GM23338 (cell line): ENCODE results near the gene TTC27. TPM values are rescaled to one million over a fixed set of nuclear protein-coding genes. Genes with fewer than 3 reads are reported as not detected.

ENCODE experiments used
- ATAC-seq: fragments of 200-7000 bp; cut with Tn5 transposase; 3 replicates; pipeline ENCODE4 v1.9.1; 2020
- DNase-seq: peaks from one replicate; pipeline ENCODE4 v3.0.0-alpha.2; 2015; ENCODE audit warnings: low spot score
- H2AFZ ChIP-seq: fragments of 200-600 bp; sonication (generic); 2 replicates; pipeline ENCODE4 v1.8.0; 2016; ENCODE audit warnings: antibody characterized with exemption, mild to moderate bottlenecking, moderate library complexity
- H3F3A ChIP-seq: fragments of 200-600 bp; sonication (generic); replicated peaks from 2 replicates; pipeline ENCODE4 v1.8.0; 2017; ENCODE audit warnings: antibody characterized with exemption, mixed run types, low read depth
- H3K27ac ChIP-seq: fragments of 200-600 bp; sonication (generic); 2 replicates; pipeline ENCODE4 v1.6.1; 2016; ENCODE audit warnings: low read depth
- H3K27me3 ChIP-seq: fragments of 200-600 bp; sonication (generic); 2 replicates; pipeline ENCODE4 v1.8.0; 2016; ENCODE audit warnings: mild to moderate bottlenecking, mixed run types, moderate library complexity; ENCODE audit not compliant: insufficient read depth
- H3K36me3 ChIP-seq: fragments of 200-600 bp; sonication (generic); 2 replicates; pipeline ENCODE4 v1.8.0; 2016; ENCODE audit warnings: mild to moderate bottlenecking; ENCODE audit not compliant: insufficient read depth
- H3K4me1 ChIP-seq: fragments of 200-600 bp; sonication (generic); 2 replicates; pipeline ENCODE4 v1.8.0; 2016; ENCODE audit warnings: mild to moderate bottlenecking, moderate library complexity; ENCODE audit not compliant: insufficient read depth
- H3K4me2 ChIP-seq: fragments of 200-600 bp; sonication (generic); 2 replicates; pipeline ENCODE4 v1.7.1; 2017; ENCODE audit warnings: mixed run types
- H3K4me3 ChIP-seq: fragments of 200-600 bp; sonication (generic); 2 replicates; pipeline ENCODE4 v1.6.1; 2016; ENCODE audit warnings: mixed run types
- H3K79me2 ChIP-seq: fragments of 200-600 bp; sonication (generic); replicated peaks from 2 replicates; pipeline ENCODE4 v1.8.0; 2017; ENCODE audit warnings: mild to moderate bottlenecking; ENCODE audit not compliant: insufficient read depth
- H3K9me2 ChIP-seq: fragments of 200-600 bp; sonication (generic); 2 replicates; pipeline ENCODE4 v1.8.0; 2017; ENCODE audit not compliant: insufficient read depth
- H4K20me1 ChIP-seq: fragments of 200-600 bp; sonication (generic); replicated peaks from 2 replicates; pipeline ENCODE4 v1.8.0; 2017; ENCODE audit warnings: mild to moderate bottlenecking; ENCODE audit not compliant: insufficient read depth
- H3K27ac Mint-ChIP-seq: 2 replicates; pipeline ENCODE4 v1.8.0; 2020; ENCODE audit warnings: inconsistent platforms, mild to moderate bottlenecking, moderate library complexity, mixed read lengths
- H3K27me3 Mint-ChIP-seq: 3 replicates; pipeline ENCODE4 v1.8.0; 2022; ENCODE audit warnings: low read depth, mild to moderate bottlenecking, moderate library complexity, mixed read lengths, inconsistent platforms; ENCODE audit not compliant: insufficient read depth, poor library complexity
- H3K36me3 Mint-ChIP-seq: 3 replicates; pipeline ENCODE4 v1.8.0; 2021; ENCODE audit warnings: low read depth, mild to moderate bottlenecking, inconsistent platforms, moderate library complexity, mixed read lengths
- H3K4me1 Mint-ChIP-seq: 3 replicates; pipeline ENCODE4 v1.8.0; 2020; ENCODE audit warnings: mild to moderate bottlenecking, inconsistent platforms, mixed read lengths
- H3K4me3 Mint-ChIP-seq: 3 replicates; pipeline ENCODE4 v1.8.0; 2021; ENCODE audit warnings: moderate library complexity, mild to moderate bottlenecking, inconsistent platforms, mixed read lengths
- H3K9me3 Mint-ChIP-seq: 3 replicates; pipeline ENCODE4 v1.8.0; 2020; ENCODE audit warnings: moderate library complexity, mild to moderate bottlenecking, inconsistent platforms, mixed read lengths
- CREB1 ChIP-seq: fragments of 250-450 bp; sonication (Bioruptor Pico); IDR thresholded peaks from 2 replicates; pipeline ENCODE4 v1.5.0; 2020; ENCODE audit warnings: low read depth, mild to moderate bottlenecking, moderate library complexity
- CTCF ChIP-seq, 2 experiments: fragments of 200-600 bp in 1 of 2; sonication (generic) in 1 of 2; conservative IDR thresholded peaks; 2 replicates each; pipeline versions ENCODE4 v1.5.1 to v1.6.1; 2016 to 2017; ENCODE audit warnings: antibody characterized with exemption in 2 of 2, low read depth in 2 of 2, mild to moderate bottlenecking in 2 of 2, moderate library complexity in 1 of 2
- ETS1 ChIP-seq: IDR thresholded peaks from 2 replicates; pipeline ENCODE4 v1.6.1; 2016; ENCODE audit warnings: antibody characterized with exemption
- EZH2phosphoT487 ChIP-seq: fragments of 200-600 bp; sonication (generic); IDR thresholded peaks from one replicate; pipeline ENCODE4 v1.8.1; 2018; ENCODE audit warnings: antibody characterized with exemption; ENCODE audit not compliant: unreplicated experiment
- NANOG ChIP-seq: IDR thresholded peaks from 2 replicates; pipeline ENCODE4 v1.6.1; 2016; ENCODE audit warnings: antibody characterized with exemption, borderline replicate concordance
- POLR2AphosphoS5 ChIP-seq: IDR thresholded peaks from 2 replicates; pipeline ENCODE4 v1.6.1; 2016; ENCODE audit warnings: antibody characterized with exemption, low read depth
- long read RNA-seq: library from polyadenylated mRNA; unstranded; transcript quantifications from one replicate; pipeline ENCODE4 v2.0.0, GENCODE V29; 2020; ENCODE audit not compliant: unreplicated experiment
- polyA plus RNA-seq: library from polyadenylated mRNA; unstranded; fragments of >200 nt; fragmentation: Nextera tagmentation; extraction: Ambion mirVana; gene quantifications from 2 replicates; pipeline ENCODE4 v1.2.1, GENCODE V29; 2016
- total RNA-seq: library from RNA; depleted of rRNA; stranded (reverse); fragments of >200 nt; shearing (Covaris generic); gene quantifications from 2 replicates; pipeline ENCODE4 v1.2.3, GENCODE V29; 2014; rRNA removed
- TF ChIP-seq, protein P1 (sequence below): fragments of 250-450 bp; sonication (Bioruptor Pico); IDR thresholded peaks from 2 replicates; pipeline ENCODE4 v1.5.0; 2020; ENCODE audit warnings: mild to moderate bottlenecking, moderate library complexity

The TTC27 gene
- total RNA-seq (26.4 and 41.3 TPM in 2 replicates), polyA plus RNA-seq (10.8 and 11.8 TPM in 2 replicates)
- long read RNA-seq, transcript TTC27-201 (20 exons, 2,876 nt) = major isoform, 10 of 13 reads
- long read RNA-seq, partial matches to known transcripts = 1 of 13 reads
- long read RNA-seq, other reads (novel, unspliced or antisense) = 2 of 13 reads

DNA sequence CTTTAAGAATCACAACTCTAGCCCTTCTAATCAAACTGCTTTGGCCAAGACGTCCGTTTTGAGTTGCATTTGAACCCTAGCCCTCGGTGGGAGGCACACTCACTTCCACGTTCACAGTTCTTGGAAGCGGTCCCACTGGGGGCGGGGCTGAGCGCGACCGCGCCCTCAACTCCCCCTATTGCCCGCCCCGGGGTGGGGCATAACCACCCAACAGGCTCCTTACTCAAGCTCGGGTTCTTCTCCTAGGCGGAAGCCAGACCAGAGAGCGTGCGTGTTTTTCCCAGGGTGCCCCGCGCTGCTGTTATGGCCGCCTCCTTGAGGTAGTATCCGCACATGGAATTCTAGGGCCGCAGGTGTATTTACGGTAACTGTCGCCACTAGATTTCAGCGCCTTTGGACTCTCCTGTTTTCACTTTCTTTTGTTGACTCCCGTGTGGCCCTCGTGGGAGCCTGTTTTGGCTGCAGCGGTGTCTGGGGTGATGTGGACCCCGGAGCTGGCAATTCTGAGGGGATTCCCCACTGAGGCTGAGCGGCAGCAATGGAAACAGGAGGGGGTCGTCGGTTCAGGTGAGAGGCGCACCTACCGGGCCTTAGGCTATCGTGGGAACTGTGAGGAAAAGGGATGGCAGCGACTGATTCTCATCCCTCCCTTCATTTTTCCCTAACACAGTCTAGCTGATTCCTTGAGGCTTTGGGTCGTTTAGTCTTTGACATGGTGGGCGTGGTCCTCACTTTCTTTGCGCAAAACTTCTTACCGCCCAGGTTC is at the start of gene TTC27:
TSS of gene TTC27 (plus strand) at position 237 of the 766 bp plus-strand sequence. CDS start at position 480, 243 bp downstream.
- Mint-ChIP-seq H3K27ac (peak within 1 kb of the TSS; percentile 97), H3K36me3 (peaks cover 7% of the 10 kb centered on the region; the same call in 2 of the 3 replicates), H3K9me3 (no peaks in the 10 kb centered on the region), H3K27me3 (peaks cover 10% of the 10 kb centered on the region), H3K4me1 (peaks cover 16% of the 10 kb centered on the region; the same call in 2 of the 3 replicates), H3K4me3 (peak within 1 kb of the TSS; percentile 98)
- Histone ChIP-seq H4K20me1 (0 out of 2 replicates have a peak, but pooled peaks cover 3% of the 10 kb centered on the region), H3K9me2 (no peaks in the 10 kb centered on the region), H3K36me3 (no peaks in the 10 kb centered on the region), H2AFZ (peak within 1 kb of the TSS; percentile 94), H3K4me2 (peak within 1 kb of the TSS; percentile 90), H3K27me3 (no peaks in the 10 kb centered on the region), H3K27ac (peak within 1 kb of the TSS; percentile 77), H3F3A (peaks cover 9% of the 10 kb centered on the region; the same call in 1 of the 2 replicates), H3K4me3 (peak within 1 kb of the TSS; percentile 88), H3K79me2 (peaks cover 19% of the 10 kb centered on the region), H3K4me1 (peaks cover 9% of the 10 kb centered on the region)
- TF ChIP-seq NANOG = no peak
- TF ChIP-seq CTCF (conservative IDR thresholded peaks at IDR 0.05; ENCODE audit: low read depth in 2 of 2) = 0 out of 4 replicates have a peak, but pooled peaks of 1 of the 2 experiments have one; percentile 0
- no peak for TF ChIP-seq EZH2phosphoT487
- TF ChIP-seq ETS1 = peak; percentile 56; the same call in 1 of the 2 replicates
- TF ChIP-seq, protein P1, sequence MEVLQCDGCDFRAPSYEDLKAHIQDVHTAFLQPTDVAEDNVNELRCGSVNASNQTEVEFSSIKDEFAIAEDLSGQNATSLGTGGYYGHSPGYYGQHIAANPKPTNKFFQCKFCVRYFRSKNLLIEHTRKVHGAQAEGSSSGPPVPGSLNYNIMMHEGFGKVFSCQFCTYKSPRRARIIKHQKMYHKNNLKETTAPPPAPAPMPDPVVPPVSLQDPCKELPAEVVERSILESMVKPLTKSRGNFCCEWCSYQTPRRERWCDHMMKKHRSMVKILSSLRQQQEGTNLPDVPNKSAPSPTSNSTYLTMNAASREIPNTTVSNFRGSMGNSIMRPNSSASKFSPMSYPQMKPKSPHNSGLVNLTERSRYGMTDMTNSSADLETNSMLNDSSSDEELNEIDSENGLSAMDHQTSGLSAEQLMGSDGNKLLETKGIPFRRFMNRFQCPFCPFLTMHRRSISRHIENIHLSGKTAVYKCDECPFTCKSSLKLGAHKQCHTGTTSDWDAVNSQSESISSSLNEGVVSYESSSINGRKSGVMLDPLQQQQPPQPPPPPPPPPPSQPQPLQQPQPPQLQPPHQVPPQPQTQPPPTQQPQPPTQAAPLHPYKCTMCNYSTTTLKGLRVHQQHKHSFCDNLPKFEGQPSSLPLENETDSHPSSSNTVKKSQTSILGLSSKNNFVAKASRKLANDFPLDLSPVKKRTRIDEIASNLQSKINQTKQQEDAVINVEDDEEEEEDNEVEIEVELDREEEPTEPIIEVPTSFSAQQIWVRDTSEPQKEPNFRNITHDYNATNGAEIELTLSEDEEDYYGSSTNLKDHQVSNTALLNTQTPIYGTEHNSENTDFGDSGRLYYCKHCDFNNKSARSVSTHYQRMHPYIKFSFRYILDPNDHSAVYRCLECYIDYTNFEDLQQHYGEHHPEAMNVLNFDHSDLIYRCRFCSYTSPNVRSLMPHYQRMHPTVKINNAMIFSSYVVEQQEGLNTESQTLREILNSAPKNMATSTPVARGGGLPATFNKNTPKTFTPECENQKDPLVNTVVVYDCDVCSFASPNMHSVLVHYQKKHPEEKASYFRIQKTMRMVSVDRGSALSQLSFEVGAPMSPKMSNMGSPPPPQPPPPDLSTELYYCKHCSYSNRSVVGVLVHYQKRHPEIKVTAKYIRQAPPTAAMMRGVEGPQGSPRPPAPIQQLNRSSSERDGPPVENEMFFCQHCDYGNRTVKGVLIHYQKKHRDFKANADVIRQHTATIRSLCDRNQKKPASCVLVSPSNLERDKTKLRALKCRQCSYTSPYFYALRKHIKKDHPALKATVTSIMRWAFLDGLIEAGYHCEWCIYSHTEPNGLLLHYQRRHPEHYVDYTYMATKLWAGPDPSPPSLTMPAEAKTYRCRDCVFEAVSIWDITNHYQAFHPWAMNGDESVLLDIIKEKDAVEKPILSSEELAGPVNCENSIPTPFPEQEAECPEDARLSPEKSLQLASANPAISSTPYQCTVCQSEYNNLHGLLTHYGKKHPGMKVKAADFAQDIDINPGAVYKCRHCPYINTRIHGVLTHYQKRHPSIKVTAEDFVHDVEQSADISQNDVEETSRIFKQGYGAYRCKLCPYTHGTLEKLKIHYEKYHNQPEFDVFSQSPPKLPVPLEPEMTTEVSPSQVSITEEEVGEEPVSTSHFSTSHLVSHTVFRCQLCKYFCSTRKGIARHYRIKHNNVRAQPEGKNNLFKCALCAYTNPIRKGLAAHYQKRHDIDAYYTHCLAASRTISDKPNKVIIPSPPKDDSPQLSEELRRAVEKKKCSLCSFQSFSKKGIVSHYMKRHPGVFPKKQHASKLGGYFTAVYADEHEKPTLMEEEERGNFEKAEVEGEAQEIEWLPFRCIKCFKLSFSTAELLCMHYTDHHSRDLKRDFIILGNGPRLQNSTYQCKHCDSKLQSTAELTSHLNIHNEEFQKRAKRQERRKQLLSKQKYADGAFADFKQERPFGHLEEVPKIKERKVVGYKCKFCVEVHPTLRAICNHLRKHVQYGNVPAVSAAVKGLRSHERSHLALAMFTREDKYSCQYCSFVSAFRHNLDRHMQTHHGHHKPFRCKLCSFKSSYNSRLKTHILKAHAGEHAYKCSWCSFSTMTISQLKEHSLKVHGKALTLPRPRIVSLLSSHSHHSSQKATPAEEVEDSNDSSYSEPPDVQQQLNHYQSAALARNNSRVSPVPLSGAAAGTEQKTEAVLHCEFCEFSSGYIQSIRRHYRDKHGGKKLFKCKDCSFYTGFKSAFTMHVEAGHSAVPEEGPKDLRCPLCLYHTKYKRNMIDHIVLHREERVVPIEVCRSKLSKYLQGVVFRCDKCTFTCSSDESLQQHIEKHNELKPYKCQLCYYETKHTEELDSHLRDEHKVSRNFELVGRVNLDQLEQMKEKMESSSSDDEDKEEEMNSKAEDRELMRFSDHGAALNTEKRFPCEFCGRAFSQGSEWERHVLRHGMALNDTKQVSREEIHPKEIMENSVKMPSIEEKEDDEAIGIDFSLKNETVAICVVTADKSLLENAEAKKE (CRISPR knock-in tag) = no peak
- TF ChIP-seq POLR2AphosphoS5 = peak; percentile 77
- peak; percentile 3; the same call in 1 of the 2 replicates for TF ChIP-seq CREB1 (CRISPR knock-in tag)
- ATAC-seq (peak; percentile 95), DNase-seq (peak; percentile 98)
